ENCODE data around the gene RACGAP1. TPM values are rescaled to one million over a fixed set of nuclear protein-coding genes. Genes with fewer than 3 reads are reported as not detected.

Gene RACGAP1
- total RNA-seq, 1 donor, result 9.4 TPM

GRCh38 chr12:49944046-49944445 is 81.2 kb downstream of the RACGAP1 start:
- DNase-seq (ENCODE audit: low read depth in 2 of 3, low spot score in 2 of 3), result no peak

GRCh38 chr12:49943625-49943960 is 81.7 kb downstream of the RACGAP1 start:
- DNase-seq (ENCODE audit: low read depth in 2 of 3, low spot score in 2 of 3), result no peak

GRCh38 chr12:49942921-49943624 is 82.2 kb downstream of the RACGAP1 start:
- DNase-seq (ENCODE audit: low read depth in 2 of 3, low spot score in 2 of 3), result no peak

- DNase-seq (ENCODE audit: low read depth in 2 of 3, low spot score in 2 of 3), result no peak
These were observed 82.8 kb downstream of the RACGAP1 start for GRCh38 chr12:49942512-49942893.

GRCh38 chr12:49941556-49942511 is 83.5 kb downstream of the RACGAP1 start:
- DNase-seq (ENCODE audit: low read depth in 2 of 3, low spot score in 2 of 3), result no peak

GRCh38 chr12:49939707-49940106 is 85.6 kb downstream of the RACGAP1 start:
- DNase-seq (ENCODE audit: low read depth in 2 of 3, low spot score in 2 of 3), result no peak

GRCh38 chr12:49939307-49939706 is 86.0 kb downstream of the RACGAP1 start:
- no peak for DNase-seq (ENCODE audit: low read depth in 2 of 3, low spot score in 2 of 3)

Other genes starting within 250 kb of the RACGAP1 start
- 24.8 TPM for gene NCKAP5L, start 197.1 kb downstream of the RACGAP1 start, total RNA-seq
- gene BCDIN3D, start 182.4 kb downstream of the RACGAP1 start, total RNA-seq, result 3.2 TPM
- gene FAIM2, start 121.6 kb downstream of the RACGAP1 start, total RNA-seq, result under 0.01 TPM
- gene AQP2, start 74.8 kb downstream of the RACGAP1 start, total RNA-seq, result under 0.01 TPM
- gene AQP5, start 63.6 kb downstream of the RACGAP1 start, total RNA-seq, result not detected
- under 0.01 TPM for gene AQP6, start 52.5 kb downstream of the RACGAP1 start, total RNA-seq
- not detected for gene ASIC1, start 32.1 kb upstream of the RACGAP1 start, total RNA-seq
- 80.5 TPM for gene SMARCD1, start 59.8 kb upstream of the RACGAP1 start, total RNA-seq
- under 0.01 TPM for gene GPD1, start 78.5 kb upstream of the RACGAP1 start, total RNA-seq
- gene COX14, start 86.7 kb upstream of the RACGAP1 start, total RNA-seq, result 47.4 TPM
- 28.3 TPM for gene CERS5, start 141.9 kb upstream of the RACGAP1 start, total RNA-seq